SH-SY5Y (cell line): ENCODE data around the gene TRAPPC2L.

ENCODE experiments used
- GATA2 ChIP-seq: IDR thresholded peaks from 2 replicates; pipeline ENCODE4 v1.6.1; 2011; ENCODE audit warnings: mild to moderate bottlenecking, low read depth, low read length
- GATA3 ChIP-seq: IDR thresholded peaks from 2 replicates; pipeline ENCODE4 v1.6.1; 2011; ENCODE audit warnings: low read depth, mild to moderate bottlenecking, low read length, moderate library complexity

The TRAPPC2L gene

DNA sequence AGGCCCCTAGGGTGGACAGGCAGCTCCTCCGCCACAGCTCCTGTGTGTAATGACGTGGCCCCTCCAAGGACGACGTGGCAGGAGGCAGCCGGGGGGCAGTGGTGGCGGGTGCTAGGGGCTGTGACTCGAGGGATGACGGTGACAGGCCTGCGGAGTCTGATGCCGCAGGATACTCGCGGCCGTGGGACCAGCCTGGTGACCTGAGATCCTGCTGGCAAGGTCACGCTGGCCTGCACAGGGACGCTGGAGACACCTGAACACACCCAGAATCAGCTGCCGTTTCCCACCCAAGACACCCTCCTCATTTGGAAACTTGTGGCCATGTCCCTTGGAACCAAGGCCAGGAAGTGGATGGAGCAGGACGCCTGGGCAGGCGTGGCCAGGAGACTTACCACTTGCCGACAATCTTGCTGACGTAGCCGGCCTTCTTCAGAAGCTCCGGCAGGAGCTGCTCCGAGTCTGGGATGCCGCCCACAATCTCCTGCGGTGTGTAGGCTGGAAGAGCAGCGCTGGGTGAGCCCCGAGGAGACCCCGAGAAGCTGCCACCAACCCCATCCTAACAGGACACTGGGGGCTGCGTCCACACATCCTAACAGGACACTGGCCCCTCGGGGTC lies 16.2 kb upstream of the TRAPPC2L start:
- no peak for TF ChIP-seq GATA2
- TF ChIP-seq GATA3: no peak

DNA sequence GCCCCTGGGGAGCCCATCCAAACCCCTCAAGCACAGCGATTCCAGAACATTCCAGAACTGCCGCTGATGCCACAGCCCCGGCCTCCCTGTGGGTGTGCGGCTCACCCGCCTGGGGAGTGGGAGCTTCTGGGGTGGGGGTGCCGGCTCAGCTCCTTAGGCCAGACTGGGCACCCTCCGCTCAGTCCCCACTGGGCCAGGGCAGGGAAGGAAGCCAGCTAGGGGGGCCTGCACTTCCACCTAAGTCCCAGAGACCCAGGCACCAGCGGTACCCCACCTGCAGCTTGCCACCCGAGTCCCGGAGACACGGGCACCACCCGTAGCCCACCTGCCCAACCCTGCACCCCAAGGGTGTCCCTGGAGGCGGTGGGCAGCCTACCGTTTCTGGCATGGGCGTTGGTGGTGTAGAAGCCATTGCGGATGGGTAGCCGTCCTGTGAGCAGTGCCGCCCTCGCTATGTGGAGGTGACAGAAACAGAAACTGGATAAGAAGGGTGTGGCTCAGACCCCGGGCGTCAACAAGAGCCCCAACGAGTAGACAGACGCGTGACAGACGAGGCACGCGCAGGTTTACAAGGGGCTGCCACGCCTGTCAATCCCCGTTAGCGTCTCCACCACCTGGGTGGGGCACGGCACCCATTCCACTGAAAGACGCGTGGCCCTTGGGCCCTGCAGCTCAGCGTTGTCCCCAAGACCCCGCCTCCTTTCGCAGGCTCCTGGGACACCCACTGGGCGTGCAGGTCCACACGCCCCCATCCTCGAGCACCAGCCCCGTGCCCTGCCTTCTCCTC lies 15.2 kb upstream of the TRAPPC2L start:
- no peak for TF ChIP-seq GATA2
- TF ChIP-seq GATA3: no peak

DNA sequence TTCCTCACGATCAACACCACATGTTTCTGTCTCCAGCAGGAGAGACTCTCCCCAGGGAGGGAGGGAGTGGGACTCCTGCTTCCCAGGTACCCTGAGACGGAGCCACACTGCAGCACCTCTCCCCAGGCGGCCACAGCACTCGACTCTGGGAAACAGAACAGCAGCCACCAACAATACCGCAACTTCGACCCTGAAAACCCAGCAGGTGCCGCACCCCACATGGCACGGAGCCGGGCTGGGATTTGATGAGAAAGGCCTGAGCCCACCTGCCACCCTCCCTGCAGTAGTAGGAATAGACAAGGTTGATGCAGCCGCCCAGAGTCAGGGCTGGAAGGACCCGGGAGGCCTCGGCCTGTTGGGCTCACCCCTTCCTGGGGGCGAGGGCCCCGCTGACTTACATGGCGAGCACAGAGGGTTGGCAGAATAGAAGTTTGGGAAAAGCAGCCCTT lies 14.6 kb upstream of the TRAPPC2L start:
- TF ChIP-seq GATA2 (no peak), GATA3 (no peak)

DNA sequence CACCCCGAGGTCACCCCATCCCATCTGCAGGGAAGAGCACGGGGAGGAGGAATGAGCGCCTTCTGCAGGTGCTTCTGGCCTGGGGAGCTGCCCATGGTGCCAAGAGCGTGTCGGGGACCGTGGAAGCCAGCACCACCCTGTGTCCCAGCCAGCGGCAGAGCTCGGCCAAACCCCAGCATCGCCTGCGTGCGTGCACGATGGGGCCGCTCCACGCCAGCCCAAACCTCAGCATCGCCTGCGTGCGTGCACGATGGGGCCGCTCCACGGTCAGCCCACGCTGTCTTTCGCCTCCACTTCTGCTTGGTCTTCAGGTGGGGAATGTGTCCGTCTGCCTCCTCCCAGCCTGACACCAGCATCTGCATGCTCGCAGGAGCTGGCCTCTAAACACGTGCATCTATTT lies 14.1 kb upstream of the TRAPPC2L start:
- TF ChIP-seq GATA2: no peak

DNA sequence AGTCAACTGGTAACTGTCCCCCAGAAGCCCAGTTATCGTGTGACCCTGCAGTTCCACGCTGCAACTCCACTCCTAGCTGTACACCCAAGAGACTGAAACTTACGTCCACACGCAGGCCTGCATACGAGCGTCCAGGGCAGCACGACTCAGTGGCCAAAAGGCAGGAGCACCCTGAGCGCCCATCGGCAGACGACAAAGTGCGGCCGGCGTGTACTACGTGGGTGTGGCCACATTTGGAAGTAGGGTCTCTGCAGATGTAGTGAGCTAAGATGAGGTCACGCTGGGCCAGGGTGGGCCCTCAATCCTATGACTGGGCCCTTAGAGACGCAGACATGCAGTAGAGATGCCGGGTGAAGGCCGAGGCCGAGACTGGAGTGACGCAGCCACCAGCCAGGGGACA lies 13.7 kb upstream of the TRAPPC2L start:
- TF ChIP-seq GATA3 (no peak), GATA2 (no peak)

DNA sequence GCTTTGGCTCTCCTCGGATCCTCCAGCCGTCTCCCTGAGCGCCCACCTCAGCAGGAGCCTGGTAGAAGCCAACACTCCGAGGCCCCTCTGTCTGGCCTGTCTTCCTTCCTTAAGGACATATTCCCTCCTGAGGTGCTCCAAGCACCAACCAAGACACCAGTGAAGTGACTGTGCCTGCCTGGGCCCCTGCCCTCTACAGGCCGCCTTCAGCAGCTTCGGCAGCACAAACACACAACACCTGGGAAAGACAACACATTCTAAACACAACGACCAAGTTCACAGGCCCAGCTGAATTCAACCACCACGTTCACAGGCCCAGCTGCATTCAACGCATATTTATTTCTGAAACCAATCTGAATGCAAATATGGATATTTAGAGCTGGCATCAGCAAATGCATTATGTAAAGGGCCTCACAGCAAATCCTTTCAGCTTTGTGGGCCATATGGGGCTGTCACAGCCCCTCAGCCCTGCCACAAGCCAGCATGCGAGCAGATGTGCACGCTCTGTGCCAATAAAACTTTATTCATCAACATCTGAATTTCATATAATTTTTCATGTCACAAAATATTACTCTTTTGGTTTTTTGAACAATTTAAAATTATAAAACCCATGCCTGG lies 12.4 kb upstream of the TRAPPC2L start:
- TF ChIP-seq GATA3 (no peak), GATA2 (no peak)

DNA sequence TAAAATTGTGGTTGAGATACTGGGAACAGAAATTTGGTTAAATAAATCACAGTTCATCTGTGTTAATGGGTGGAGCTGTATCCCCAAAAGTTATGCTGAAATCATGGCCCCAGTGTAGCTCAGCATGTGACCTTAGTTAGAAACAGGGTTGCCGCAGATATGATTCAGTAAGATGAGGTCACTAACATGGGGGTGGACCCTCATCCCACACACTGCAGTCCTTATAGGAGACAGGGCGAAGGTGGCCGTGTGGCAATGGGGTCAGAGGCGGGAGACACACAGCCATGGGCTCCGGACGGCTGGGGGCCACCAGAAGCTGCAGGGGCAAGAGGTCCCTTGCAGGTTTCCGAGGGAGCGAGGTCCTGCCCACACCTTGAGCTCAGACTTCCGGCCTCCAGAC lies 10.8 kb upstream of the TRAPPC2L start:
- TF ChIP-seq GATA3 (no peak), GATA2 (no peak)

DNA sequence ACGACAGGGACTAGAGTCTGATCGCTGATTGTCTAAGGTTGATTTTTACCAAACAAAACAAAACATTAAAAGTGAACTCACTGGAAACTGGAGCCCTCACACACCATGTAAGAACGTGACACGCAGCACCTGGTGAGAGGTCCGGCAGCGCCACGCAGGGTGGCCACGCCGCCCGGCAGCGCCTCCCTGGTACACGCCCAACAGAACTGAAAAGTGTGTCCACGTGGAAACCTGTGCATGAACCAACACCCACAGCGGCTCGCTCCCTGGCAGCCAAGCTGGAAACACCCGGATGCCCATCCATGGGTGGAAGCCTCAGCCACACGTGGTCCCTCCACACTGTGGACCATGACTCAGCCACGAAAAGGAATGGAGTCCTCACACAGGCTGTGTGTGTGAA lies 9.3 kb upstream of the TRAPPC2L start:
- no peak for TF ChIP-seq GATA2
- TF ChIP-seq GATA3: no peak

DNA sequence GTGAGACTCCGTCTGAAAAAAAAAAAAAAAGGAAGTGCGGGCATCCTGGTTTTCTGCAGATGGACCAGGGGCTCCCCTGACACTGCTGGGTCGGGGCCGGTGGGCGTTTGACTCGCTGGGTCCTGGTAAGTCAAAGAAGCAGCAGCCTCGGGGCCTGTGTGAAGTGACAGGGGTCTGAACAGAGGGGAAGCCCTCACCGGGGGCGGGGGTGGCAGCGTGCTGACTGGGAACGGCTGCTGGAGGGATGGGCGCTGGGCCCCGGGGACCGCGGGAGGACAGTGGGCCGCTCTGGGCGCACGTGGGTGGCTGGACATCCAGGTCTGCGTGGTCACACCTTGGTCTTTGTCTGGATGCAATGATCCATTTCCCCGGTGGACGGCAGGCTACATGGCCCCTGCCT lies 8.4 kb upstream of the TRAPPC2L start:
- TF ChIP-seq GATA3 (no peak), GATA2 (no peak)

DNA sequence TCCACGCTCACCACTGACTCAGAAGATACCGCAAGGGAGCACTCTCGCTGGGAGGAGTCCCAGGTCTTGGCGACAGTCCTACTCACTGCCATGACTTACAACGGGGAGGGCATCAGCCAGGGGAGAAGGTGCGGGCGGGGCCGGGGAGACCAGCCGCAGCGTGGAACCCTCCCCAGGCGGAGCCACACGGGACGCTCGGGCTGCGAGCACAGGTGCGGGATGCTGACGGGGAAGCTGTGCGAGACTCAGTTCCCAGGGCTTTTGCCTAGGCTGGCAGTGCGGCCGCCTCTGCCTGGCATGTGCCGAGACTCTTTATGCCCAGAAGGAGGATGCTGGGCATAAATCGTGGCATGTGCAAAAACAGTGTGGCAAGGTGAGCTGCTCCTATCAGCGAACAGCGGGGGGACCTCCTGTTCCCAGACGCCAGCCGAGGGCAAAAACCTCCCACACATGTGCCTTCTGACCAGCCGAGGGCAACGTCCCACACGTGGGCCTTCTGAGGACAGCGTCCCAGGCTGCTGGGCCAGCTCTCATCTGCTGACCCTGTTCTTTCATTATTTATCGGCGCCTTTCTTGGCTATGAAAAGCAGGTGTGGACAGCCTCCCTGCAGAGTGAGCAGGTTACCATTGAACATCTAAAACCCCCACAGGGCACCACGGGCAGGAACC lies 6.3 kb upstream of the TRAPPC2L start:
- TF ChIP-seq GATA2: no peak
- TF ChIP-seq GATA3: no peak

DNA sequence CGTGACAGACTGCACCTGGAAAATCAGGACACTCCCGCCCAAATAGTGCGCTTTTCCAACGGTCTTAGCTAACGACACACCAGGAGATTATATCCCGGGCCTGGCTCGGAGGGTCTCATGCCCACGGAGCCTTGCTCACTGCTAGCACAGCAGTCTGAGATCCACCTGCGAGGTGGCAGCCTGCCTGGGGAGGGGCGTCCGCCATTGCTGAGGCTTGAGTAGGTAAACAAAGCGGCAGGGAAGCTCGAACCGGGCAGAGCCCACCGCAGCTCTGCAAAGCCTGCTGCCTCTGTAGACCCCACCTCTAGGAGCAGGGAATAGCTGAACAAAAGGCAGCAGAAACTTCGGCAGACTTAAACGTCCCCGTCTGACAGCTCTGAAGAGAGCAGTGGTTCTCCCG lies 5.3 kb upstream of the TRAPPC2L start:
- TF ChIP-seq GATA2: no peak
- no peak for TF ChIP-seq GATA3

DNA sequence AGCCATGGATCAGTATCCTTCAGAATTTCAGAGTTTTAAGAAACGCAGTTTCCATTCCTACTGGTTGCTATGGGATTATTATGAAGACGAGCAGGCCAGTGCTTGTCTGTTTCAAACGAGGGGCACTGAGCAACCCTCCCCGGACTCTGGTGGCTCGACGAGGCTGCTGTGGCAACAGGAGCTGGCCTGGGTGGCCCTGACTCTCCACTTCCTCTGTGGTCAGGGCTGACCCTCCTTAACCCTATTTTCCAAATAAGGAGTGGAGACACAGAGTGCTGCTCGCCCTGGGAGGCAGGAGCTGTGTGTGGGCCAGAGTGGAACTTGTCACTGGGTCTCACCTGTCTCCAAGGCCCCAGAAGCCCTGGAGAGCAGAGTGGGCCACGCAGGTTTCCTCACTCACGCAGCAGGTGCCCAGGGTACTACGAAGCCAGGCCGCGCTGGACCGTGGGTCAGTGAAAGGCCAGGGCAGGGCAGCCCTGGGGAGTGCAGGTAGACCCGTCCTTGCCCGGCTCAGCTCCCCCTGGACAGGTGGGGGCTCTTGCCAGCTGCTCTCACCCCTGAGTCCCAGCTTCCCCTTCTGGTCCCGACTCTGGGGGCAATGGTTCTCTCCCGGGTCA lies 3.5 kb upstream of the TRAPPC2L start:
- TF ChIP-seq GATA3 (no peak), GATA2 (no peak)

DNA sequence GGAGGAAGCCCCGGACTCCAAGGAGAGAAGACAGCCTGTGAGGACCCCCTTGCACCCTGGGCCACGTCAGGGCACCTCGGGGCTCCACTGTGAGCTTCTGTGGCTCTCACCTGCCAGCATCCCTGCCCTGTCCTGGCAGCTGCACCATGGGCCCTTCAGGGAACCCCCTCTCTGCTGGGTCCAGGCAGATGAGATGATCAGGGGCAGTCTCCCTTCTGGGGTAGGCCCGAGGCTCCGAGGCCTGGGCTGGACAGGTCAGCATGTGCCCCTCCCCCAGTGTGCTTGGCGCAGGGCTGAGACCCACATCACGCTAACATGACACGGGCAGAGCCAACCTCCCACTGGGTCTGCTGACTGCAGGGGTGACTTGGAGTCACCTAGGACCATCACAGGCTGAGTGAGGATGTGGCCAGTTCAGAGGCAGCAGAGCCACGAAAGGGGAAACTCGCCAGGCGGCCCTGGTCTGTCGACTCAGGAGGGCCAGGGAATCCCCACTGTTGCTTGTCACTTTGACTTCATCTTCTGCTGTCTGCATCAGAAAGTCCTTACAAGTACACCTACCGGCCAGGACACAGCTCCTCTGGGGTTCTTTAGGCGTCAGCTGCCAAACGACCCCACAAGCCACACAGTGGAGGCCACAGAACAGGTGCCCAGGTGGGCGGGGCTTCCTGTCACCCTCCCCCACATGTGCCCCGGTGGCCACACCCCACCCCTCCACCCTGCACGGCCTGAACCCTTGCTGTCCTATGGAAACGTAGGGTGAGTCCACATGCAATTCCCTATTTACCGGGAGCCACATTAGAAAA lies 2.4 kb upstream of the TRAPPC2L start:
- TF ChIP-seq GATA3: no peak
- no peak for TF ChIP-seq GATA2
